Spleen (tissue), 11 donors: ENCODE results near the gene ARHGAP21. TPM values are rescaled to one million over a fixed set of nuclear protein-coding genes. Genes with fewer than 3 reads are reported as not detected.

Experiments
- DNase-seq: peaks from one replicate; pipeline ENCODE4 v3.0.0-alpha.2; 2020
- H3K27ac ChIP-seq, 8 donors: fragments of 200-600 bp; sonication (generic) in 7 of 8; 1 replicate in 4 of 8; 2 replicates in 4 of 8; pipeline versions ENCODE4 v1.5.0 to v1.8.0; 2016 to 2021; ENCODE audit warnings: inconsistent platforms in 4 of 8, mild to moderate bottlenecking in 4 of 8, moderate library complexity in 1 of 8
- H3K27me3 ChIP-seq, 7 donors: fragments of 200-600 bp; sonication (generic) in 6 of 7; replicated peaks in 1 of 7; 1 replicate in 4 of 7; 2 replicates in 3 of 7; pipeline versions ENCODE4 v1.5.0 to v1.8.0; 2016 to 2021; ENCODE audit warnings: inconsistent platforms in 3 of 7, mild to moderate bottlenecking in 1 of 7
- H3K36me3 ChIP-seq, 6 donors: fragments of 200-600 bp; sonication (generic) in 5 of 6; 1 replicate in 4 of 6; 2 replicates in 2 of 6; pipeline versions ENCODE4 v1.5.0 to v1.8.0; 2016 to 2021; ENCODE audit warnings: inconsistent platforms in 2 of 6
- H3K4me1 ChIP-seq, 6 donors: fragments of 200-600 bp; sonication (generic) in 5 of 6; 1 replicate in 3 of 6; 2 replicates in 3 of 6; pipeline versions ENCODE4 v1.5.0 to v1.8.0; 2016 to 2021; ENCODE audit warnings: inconsistent platforms in 3 of 6
- H3K4me3 ChIP-seq, 8 donors: fragments of 200-600 bp; sonication (generic) in 7 of 8; 1 replicate in 4 of 8; 2 replicates in 4 of 8; pipeline versions ENCODE4 v1.5.0 to v1.8.0; 2016 to 2021; ENCODE audit warnings: inconsistent platforms in 4 of 8, mild to moderate bottlenecking in 4 of 8, moderate library complexity in 2 of 8
- H3K9me3 ChIP-seq, 8 donors: fragments of 200-600 bp; sonication (generic) in 7 of 8; 1 replicate in 4 of 8; 2 replicates in 4 of 8; pipeline versions ENCODE4 v1.5.0 to v1.8.0; 2016 to 2021; ENCODE audit warnings: inconsistent platforms in 4 of 8
- POLR2A ChIP-seq, 3 donors: fragments of 450-650 bp; IDR thresholded peaks; one replicate each; pipeline ENCODE4 v1.5.1; 2017; ENCODE audit warnings: antibody characterized with exemption in 3 of 3, mild to moderate bottlenecking in 1 of 3
- POLR2AphosphoS5 ChIP-seq, 3 donors: sonication (generic); formaldehyde crosslinking; IDR thresholded peaks; one replicate each; pipeline ENCODE4 v1.5.1; 2017; ENCODE audit warnings: antibody characterized with exemption in 3 of 3
- WGBS, 5 donors: extraction: QIAGEN DNeasy Blood & Tissue Kit in 3 of 5; methylation state at CpG; one replicate each; pipeline versions ENCODE4 v1.1.5 to v1.1.7; 2013 to 2018; 5-methylcytosine and 5-hydroxymethylcytosine counted together
- intact Hi-C: fragments of 100-400 bp; cut with DNase I; formaldehyde crosslinking; loops from one replicate; pipeline ENCODE4 v1.15.0; 2023; ENCODE audit warnings: low total_unique reads
- polyA plus RNA-seq, 3 donors: library from polyadenylated mRNA; stranded (reverse); fragments of 200-250 nt; gene quantifications; one replicate each; pipeline ENCODE4 v1.2.1, GENCODE V29; 2013
- total RNA-seq, 7 donors: library from RNA; depleted of rRNA in 3 of 7; stranded (reverse); fragments of >200 nt in 3 of 7; fragmentation: NEBNext Ultra II Directional in 4 of 7; extraction: Animal tissue kit (Norgen Biotek cat#: 25700) in 4 of 7; gene quantifications; one replicate each; pipeline versions ENCODE4 v1.1.0 to v1.2.1, GENCODE V29; 2016 to 2021
- TF ChIP-seq, protein P1 (sequence below), 11 experiments: fragments of 200-600 bp in 7 of 11; fragments of 450-650 bp in 4 of 11; sonication (generic) in 4 of 11; IDR thresholded peaks in 8 of 11; conservative IDR thresholded peaks in 3 of 11; 1 replicate in 7 of 11; 2 replicates in 4 of 11; pipeline versions ENCODE4 v1.4.0 to v1.8.0; 2016 to 2021; ENCODE audit warnings: antibody characterized with exemption in 11 of 11, inconsistent platforms in 4 of 11, mild to moderate bottlenecking in 1 of 11
- donor health status: healthy with polysubstance abuse.
- donor health status: DM: no; HTN: no; CAD: no; lungs with moderate emphysema.
- donor health status: DM: no; HTN: no; CAD: no.
- donor health status: Bipolar disorder and iron deficiency.
- donor health status: healthy.
- donor health status: DM: no; HTN: no; CAD: no.
- donor health status: DM: yes; HTN: yes; CAD: no.

Gene ARHGAP21
- total and polyA plus RNA-seq, 10 donors = 6.0 to 60.9 (median 43.9) TPM

DNA sequence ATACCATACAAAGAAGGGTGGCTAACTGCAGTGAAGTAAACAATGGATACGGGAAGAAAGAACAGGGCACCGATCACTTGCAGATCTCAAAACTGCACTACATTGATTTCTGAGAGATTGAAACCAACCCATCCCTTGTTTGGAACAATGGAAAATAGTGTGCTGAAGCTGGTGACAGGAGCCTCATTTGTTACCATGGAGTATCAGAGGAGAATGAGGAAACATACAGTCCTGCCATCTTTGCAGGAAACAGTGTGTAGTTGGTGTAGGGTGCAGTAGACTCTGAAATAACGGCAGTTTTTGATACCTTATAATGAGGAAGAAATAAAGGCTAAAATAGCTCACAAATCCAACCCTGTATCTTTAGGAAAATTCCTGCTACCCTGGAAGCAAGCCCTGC is 118.5 kb downstream of the ARHGAP21 start:
- TF ChIP-seq, protein P1, sequence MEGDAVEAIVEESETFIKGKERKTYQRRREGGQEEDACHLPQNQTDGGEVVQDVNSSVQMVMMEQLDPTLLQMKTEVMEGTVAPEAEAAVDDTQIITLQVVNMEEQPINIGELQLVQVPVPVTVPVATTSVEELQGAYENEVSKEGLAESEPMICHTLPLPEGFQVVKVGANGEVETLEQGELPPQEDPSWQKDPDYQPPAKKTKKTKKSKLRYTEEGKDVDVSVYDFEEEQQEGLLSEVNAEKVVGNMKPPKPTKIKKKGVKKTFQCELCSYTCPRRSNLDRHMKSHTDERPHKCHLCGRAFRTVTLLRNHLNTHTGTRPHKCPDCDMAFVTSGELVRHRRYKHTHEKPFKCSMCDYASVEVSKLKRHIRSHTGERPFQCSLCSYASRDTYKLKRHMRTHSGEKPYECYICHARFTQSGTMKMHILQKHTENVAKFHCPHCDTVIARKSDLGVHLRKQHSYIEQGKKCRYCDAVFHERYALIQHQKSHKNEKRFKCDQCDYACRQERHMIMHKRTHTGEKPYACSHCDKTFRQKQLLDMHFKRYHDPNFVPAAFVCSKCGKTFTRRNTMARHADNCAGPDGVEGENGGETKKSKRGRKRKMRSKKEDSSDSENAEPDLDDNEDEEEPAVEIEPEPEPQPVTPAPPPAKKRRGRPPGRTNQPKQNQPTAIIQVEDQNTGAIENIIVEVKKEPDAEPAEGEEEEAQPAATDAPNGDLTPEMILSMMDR (IDR thresholded peaks at IDR 0.05 in 8 of 11, conservative IDR thresholded peaks at IDR 0.05 in 3 of 11) = no peak
- TF ChIP-seq POLR2A (IDR thresholded peaks at IDR 0.05) (no peak), POLR2AphosphoS5 (IDR thresholded peaks at IDR 0.05) (no peak)
- Histone ChIP-seq H3K27ac (no peak overlapping the region), H3K27me3 (no peaks in the 10 kb centered on the region), H3K36me3 (peaks cover 0 to 57% (median 8%) of the 10 kb centered on the region in 6 donors), H3K4me3 (no peak overlapping the region), H3K9me3 (no peaks in the 10 kb centered on the region), H3K4me1 (no peaks in the 10 kb centered on the region)
- intact Hi-C loops = no loop called here
- no peak for DNase-seq
- WGBS, 5 donors = 92 to 97% (median 93%) methylated on average over 3 of the region's 3 CpGs

DNA sequence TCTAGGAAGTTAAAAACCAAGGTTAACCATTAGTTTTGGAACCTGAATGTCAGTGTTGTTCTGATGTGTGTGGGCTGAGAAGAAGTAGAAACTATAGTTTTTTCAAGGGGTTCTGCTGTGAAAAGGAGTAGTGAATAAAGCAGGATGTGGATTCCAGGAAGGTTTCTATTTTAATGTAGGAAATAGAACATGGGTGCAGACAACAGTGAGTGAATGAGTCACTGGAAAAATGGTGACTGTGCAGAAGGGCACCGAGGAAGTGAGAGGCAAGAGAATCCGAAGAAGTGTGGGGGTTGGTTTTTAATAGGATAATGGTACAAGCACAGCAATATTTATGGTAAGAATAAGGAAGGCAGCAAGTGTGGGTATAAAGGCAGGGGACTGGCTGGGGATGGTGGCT is 120.4 kb downstream of the ARHGAP21 start:
- TF ChIP-seq, protein P1 (IDR thresholded peaks at IDR 0.05 in 8 of 11, conservative IDR thresholded peaks at IDR 0.05 in 3 of 11) = no peak
- TF ChIP-seq POLR2A (IDR thresholded peaks at IDR 0.05) = no peak
- TF ChIP-seq POLR2AphosphoS5 (IDR thresholded peaks at IDR 0.05) = no peak
- no peak overlapping the region for H3K4me3 ChIP-seq
- H3K27me3 ChIP-seq = no peaks in the 10 kb centered on the region
- no peaks in the 10 kb centered on the region for H3K9me3 ChIP-seq
- intact Hi-C loops = no loop called here
- peaks cover 0 to 75% (median 11%) of the 10 kb centered on the region in 6 donors for H3K36me3 ChIP-seq
- no peak overlapping the region for H3K27ac ChIP-seq
- WGBS, 5 donors = 59 to 77% (median 66%) methylated on average over 2 of the region's 2 CpGs
- H3K4me1 ChIP-seq = no peaks in the 10 kb centered on the region
- no peak for DNase-seq

DNA sequence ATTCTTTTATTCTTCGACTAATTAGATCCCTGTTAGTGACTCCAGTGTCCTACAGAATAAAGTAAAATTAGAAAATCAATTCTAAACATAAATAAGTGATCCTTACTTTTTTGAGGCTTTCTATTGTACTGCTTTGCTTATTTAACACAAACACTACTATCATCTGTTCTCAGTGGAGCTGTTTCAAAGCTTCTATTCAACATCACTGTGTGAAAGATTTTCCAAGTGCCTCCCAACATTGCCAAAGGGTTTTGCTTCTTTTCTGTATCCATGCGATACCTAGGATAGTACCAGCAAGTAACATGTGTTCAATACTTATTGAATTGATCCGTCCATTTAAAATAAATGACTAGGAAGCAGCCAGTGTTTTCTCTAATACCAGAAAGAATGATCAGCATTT is 125.7 kb downstream of the ARHGAP21 start:
- Histone ChIP-seq H3K4me3 (no peak overlapping the region), H3K36me3 (peaks cover 0 to 100% (median 38%) of the 10 kb centered on the region in 6 donors), H3K27me3 (no peaks in the 10 kb centered on the region), H3K9me3 (no peaks in the 10 kb centered on the region), H3K27ac (no peak overlapping the region), H3K4me1 (no peaks in the 10 kb centered on the region)
- DNase-seq = no peak
- intact Hi-C loops = no loop called here
- WGBS, 5 donors = 93 to 99% (median 96%) methylated on average over 3 of the region's 3 CpGs
- TF ChIP-seq POLR2A (IDR thresholded peaks at IDR 0.05) (no peak), POLR2AphosphoS5 (IDR thresholded peaks at IDR 0.05) (no peak)
- TF ChIP-seq, protein P1 (IDR thresholded peaks at IDR 0.05 in 8 of 11, conservative IDR thresholded peaks at IDR 0.05 in 3 of 11) = no peak

DNA sequence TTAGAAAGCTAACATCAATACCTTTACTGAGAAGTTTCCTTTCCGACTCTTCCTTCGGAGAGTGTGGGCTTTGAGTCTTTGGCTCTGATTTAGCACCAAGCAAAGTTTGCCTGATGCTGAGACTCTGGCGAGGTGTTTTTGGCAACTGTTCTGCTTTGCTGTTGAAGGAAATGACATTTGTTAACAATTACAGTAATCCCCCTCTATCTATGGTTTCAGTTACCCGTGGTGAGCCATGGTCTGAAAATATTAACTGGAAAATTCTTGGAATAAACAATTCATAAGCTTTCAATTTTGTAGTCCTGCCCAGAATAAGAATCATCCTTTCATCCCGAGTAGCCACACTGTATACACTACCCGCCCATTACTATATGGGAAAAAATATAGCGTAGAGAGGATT is 126.3 kb downstream of the ARHGAP21 start:
- TF ChIP-seq, protein P1 (IDR thresholded peaks at IDR 0.05 in 8 of 11, conservative IDR thresholded peaks at IDR 0.05 in 3 of 11) = no peak
- no peak for TF ChIP-seq POLR2AphosphoS5 (IDR thresholded peaks at IDR 0.05)
- TF ChIP-seq POLR2A (IDR thresholded peaks at IDR 0.05) = no peak
- Histone ChIP-seq H3K9me3 (no peaks in the 10 kb centered on the region), H3K36me3 (peaks cover 0 to 100% (median 43%) of the 10 kb centered on the region in 6 donors)

More for the DNA sequence above, 126.3 kb downstream of the ARHGAP21 start:
- Histone ChIP-seq H3K27me3 (no peaks in the 10 kb centered on the region), H3K4me3 (no peak overlapping the region), H3K27ac (no peak overlapping the region), H3K4me1 (no peaks in the 10 kb centered on the region)
- DNase-seq = no peak
- intact Hi-C loops = no loop called here
- 93 to 97% (median 95%) methylated on average over 7 of the region's 7 CpGs for WGBS, 5 donors
